Measurements from ENCODE around the gene MYO1D.

The MYO1D gene

DNA sequence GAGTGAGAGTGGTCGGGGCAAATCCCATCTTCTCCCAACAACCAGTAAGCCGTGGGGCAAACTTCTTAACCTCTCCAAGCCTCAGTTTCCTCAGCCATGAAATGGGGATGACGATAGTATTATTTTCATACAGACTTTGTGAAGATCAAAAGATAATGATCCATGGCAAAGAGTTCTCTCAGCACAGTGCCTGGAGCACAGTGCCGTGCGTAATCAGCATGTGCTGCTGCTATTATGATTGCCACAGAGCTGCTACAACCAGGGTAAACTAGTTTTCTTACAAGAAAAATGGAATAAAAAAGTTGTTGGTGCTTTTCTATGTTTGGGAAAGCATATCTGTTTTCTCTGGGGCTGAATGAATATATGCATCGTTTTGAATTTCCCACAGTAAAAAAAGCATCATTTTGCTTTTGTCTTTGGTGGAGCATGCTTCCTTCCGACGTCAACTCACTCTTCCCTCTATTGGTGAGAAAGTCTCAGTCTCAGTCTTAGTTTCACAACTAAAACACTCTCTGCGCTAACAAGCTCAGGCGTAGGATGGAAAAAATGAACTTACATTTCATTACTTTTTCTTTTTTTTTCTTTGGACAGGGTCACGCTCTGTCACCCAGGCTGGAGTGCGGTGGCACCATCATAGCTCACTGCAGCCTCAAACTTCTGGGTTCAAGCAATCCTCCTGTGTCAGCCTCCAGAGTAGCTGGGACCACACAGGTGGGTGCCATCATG is 352.9 kb downstream of the MYO1D start:
- TF ChIP-seq CEBPB (IDR thresholded peaks at IDR 0.05) (no peak), TAF1 (IDR thresholded peaks at IDR 0.05; ENCODE audit: low read depth) (no peak), ZBTB7A (IDR thresholded peaks at IDR 0.05; ENCODE audit: low read depth) (no peak), FOXM1 (IDR thresholded peaks at IDR 0.05; ENCODE audit: borderline replicate concordance, low read depth) (no peak), EP300 (IDR thresholded peaks at IDR 0.05; ENCODE audit: borderline replicate concordance) (no peak), EGR1 (IDR thresholded peaks at IDR 0.05) (no peak), TEAD4 (IDR thresholded peaks at IDR 0.05) (no peak), RAD21 (IDR thresholded peaks at IDR 0.05; ENCODE audit: low read depth) (no peak), YY1 (IDR thresholded peaks at IDR 0.05; ENCODE audit: low read depth) (no peak), TCF12 (IDR thresholded peaks at IDR 0.05; ENCODE audit: low read depth) (no peak)
- TF ChIP-seq, protein P1, sequence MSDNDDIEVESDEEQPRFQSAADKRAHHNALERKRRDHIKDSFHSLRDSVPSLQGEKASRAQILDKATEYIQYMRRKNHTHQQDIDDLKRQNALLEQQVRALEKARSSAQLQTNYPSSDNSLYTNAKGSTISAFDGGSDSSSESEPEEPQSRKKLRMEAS (IDR thresholded peaks at IDR 0.05), result no peak
- TF ChIP-seq, protein P2, sequence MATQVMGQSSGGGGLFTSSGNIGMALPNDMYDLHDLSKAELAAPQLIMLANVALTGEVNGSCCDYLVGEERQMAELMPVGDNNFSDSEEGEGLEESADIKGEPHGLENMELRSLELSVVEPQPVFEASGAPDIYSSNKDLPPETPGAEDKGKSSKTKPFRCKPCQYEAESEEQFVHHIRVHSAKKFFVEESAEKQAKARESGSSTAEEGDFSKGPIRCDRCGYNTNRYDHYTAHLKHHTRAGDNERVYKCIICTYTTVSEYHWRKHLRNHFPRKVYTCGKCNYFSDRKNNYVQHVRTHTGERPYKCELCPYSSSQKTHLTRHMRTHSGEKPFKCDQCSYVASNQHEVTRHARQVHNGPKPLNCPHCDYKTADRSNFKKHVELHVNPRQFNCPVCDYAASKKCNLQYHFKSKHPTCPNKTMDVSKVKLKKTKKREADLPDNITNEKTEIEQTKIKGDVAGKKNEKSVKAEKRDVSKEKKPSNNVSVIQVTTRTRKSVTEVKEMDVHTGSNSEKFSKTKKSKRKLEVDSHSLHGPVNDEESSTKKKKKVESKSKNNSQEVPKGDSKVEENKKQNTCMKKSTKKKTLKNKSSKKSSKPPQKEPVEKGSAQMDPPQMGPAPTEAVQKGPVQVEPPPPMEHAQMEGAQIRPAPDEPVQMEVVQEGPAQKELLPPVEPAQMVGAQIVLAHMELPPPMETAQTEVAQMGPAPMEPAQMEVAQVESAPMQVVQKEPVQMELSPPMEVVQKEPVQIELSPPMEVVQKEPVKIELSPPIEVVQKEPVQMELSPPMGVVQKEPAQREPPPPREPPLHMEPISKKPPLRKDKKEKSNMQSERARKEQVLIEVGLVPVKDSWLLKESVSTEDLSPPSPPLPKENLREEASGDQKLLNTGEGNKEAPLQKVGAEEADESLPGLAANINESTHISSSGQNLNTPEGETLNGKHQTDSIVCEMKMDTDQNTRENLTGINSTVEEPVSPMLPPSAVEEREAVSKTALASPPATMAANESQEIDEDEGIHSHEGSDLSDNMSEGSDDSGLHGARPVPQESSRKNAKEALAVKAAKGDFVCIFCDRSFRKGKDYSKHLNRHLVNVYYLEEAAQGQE (IDR thresholded peaks at IDR 0.05; ENCODE audit: low read depth), result no peak

DNA sequence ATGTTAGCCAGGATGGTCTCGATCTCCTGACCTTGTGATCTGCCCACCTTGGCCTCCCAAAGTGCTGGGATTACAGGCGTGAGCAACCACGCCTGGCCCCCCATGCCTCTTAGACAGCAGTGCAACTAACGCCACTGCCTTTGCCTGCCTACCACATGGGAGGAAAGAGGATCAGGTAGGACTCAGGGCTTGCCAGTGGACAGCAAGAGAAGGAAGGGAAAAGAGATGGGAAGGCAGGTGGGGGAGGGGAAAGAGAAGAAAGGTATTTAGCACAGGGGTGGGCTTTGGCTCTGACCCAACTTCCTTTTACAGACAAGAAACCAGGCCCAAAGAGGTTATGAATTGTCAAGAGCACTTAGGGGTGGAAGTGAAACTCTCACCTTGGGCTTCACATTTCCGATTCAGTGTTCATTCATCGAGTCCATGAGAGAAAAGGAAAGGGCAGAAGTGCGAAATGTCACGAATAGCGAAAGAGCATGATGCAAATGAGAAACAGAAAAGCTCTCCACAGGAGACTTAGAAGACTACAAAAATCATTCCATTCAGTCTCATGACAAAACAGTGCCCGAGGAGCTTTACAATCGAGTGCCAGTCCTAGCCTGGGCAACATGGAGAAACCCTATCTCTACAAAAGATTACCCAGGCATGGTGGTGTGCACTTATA is 353.8 kb downstream of the MYO1D start:
- TF ChIP-seq NFIC (IDR thresholded peaks at IDR 0.05) (no peak), YY1 (IDR thresholded peaks at IDR 0.05; ENCODE audit: low read depth) (no peak), TAF1 (IDR thresholded peaks at IDR 0.05; ENCODE audit: low read depth) (no peak), FOXM1 (IDR thresholded peaks at IDR 0.05; ENCODE audit: borderline replicate concordance, low read depth) (no peak), TEAD4 (IDR thresholded peaks at IDR 0.05) (no peak), RAD21 (IDR thresholded peaks at IDR 0.05; ENCODE audit: low read depth) (no peak), EGR1 (IDR thresholded peaks at IDR 0.05) (no peak)
- TF ChIP-seq, protein P1 (IDR thresholded peaks at IDR 0.05), result no peak
- TF ChIP-seq, protein P2 (IDR thresholded peaks at IDR 0.05; ENCODE audit: low read depth), result no peak

DNA sequence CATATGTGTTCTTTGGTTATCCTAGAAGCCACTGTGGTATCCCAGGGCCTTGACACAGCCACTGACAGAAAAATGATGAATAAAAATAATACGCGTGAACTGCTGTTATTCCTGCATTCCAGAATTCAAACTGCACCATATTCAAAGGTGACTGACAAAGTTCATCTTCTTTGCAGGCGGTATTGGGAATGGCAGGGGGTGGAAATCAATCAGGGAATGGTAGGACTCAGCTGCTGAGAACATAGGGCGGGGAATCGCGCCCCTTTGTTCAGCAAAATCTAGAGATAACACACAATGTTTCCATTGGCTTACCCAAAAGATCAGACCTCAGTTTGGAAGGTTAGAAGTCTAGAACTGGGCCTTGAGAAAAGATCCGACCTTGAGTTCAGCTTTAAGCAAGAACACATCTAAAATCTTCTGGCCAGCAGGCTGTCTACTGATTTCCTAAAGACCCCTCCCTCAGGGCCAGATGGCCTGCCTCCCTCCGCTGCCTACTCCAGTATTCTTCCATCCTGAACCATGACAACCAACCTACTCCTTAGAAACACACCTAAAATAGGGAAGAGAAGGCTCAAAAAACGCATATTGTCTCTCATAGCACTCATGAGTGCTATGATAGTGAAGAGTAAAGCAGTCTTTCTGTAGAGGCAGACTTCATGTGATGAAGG is 356.1 kb downstream of the MYO1D start:
- TF ChIP-seq YY1 (IDR thresholded peaks at IDR 0.05; ENCODE audit: low read depth), result no peak
- no peak for TF ChIP-seq FOXM1 (IDR thresholded peaks at IDR 0.05; ENCODE audit: borderline replicate concordance, low read depth)
- TF ChIP-seq, protein P1 (IDR thresholded peaks at IDR 0.05), result no peak
- TF ChIP-seq RAD21 (IDR thresholded peaks at IDR 0.05; ENCODE audit: low read depth), result no peak
- TF ChIP-seq, protein P3, sequence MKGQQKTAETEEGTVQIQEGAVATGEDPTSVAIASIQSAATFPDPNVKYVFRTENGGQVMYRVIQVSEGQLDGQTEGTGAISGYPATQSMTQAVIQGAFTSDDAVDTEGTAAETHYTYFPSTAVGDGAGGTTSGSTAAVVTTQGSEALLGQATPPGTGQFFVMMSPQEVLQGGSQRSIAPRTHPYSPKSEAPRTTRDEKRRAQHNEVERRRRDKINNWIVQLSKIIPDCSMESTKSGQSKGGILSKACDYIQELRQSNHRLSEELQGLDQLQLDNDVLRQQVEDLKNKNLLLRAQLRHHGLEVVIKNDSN (IDR thresholded peaks at IDR 0.05), result no peak
- TF ChIP-seq EGR1 (IDR thresholded peaks at IDR 0.05), result no peak
- no peak for TF ChIP-seq TEAD4 (IDR thresholded peaks at IDR 0.05)
- no peak for TF ChIP-seq CEBPB (IDR thresholded peaks at IDR 0.05)
- TF ChIP-seq, protein P2 (IDR thresholded peaks at IDR 0.05; ENCODE audit: low read depth), result no peak
- TF ChIP-seq TCF12 (IDR thresholded peaks at IDR 0.05; ENCODE audit: low read depth), result no peak

DNA sequence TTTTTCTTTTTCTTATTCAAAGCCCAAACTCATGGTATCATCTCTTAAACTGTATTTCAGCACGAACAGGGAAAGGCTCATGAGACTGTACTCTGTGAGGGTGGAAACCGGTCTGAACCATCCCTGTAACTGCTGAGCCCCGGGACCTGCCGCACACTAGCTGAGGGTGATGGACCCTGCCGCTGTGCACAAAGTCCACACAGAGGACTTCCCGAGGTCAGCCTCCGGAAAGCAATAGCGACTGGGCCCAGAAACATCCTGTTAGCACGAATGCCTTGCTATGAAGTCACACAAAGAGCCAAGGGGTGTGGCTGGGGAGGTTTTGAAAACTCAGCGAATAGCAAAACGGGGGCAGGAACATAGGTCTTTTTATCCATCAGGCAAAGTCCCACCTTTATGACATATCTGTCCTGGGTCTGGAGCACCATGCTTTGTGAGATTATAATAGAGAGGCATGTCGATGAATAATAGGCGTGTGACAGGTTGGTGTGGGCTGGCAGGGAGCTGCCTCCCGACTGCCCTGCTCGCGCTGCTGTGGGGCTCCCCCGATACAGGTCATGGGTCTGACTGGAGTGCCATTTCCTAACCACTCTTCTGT is 356.7 kb downstream of the MYO1D start:
- TF ChIP-seq, protein P3 (IDR thresholded peaks at IDR 0.05), result no peak
- TF ChIP-seq YY1 (IDR thresholded peaks at IDR 0.05; ENCODE audit: low read depth) (no peak), FOXM1 (IDR thresholded peaks at IDR 0.05; ENCODE audit: borderline replicate concordance, low read depth) (no peak), CREB1 (IDR thresholded peaks at IDR 0.05; ENCODE audit: low read depth) (no peak), CEBPB (IDR thresholded peaks at IDR 0.05) (no peak), EP300 (IDR thresholded peaks at IDR 0.05; ENCODE audit: borderline replicate concordance) (no peak), NFIC (IDR thresholded peaks at IDR 0.05) (no peak), TAF1 (IDR thresholded peaks at IDR 0.05; ENCODE audit: low read depth) (no peak), ZBTB7A (IDR thresholded peaks at IDR 0.05; ENCODE audit: low read depth) (no peak), TCF12 (IDR thresholded peaks at IDR 0.05; ENCODE audit: low read depth) (no peak), TEAD4 (IDR thresholded peaks at IDR 0.05) (no peak)
- TF ChIP-seq, protein P1 (IDR thresholded peaks at IDR 0.05), result no peak
- TF ChIP-seq, protein P2 (IDR thresholded peaks at IDR 0.05; ENCODE audit: low read depth), result no peak

All from Ishikawa (cell line).